ENCODE results near the gene SULT1C2. TPM values are rescaled to one million over a fixed set of nuclear protein-coding genes. Genes with fewer than 3 reads are reported as not detected.

Gene SULT1C2
- total and polyA plus RNA-seq, 9 of the 15 experiments (the other 6 are each of a cell fraction or from before 2014, with no cell fraction given), result 0.22 TPM; not detected in 8

DNA sequence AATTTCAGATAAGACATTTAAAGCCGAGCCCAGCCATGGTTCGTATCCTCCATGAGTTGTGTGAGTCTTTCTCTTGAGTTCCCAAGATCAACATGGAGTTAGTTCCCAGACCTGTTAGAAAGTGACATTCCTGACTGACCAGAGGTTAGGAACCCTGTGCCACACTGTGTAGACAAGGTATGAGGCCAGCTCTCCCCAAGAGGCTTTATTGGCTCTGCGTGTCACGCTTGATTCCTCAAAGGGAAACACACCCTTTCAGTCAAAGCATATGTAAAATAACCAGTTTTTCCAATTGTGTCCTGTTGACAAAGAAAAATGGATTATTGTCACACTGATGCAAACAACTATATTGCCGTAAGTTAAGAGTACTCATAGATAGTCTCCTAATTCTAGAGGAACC is 47.7 kb upstream of the SULT1C2 start:
- H4K20me1 ChIP-seq (replicated peaks; ENCODE audit: control insufficient read depth, insufficient read depth, low read length), result no peaks in the 10 kb centered on the region
- H3K27ac ChIP-seq (ENCODE audit: extremely low read depth, low read depth, low read length), result no peak overlapping the region
- no peaks in the 10 kb centered on the region for H3K4me1 ChIP-seq (replicated peaks in 1 of 2; ENCODE audit: control insufficient read depth in 2 of 2, insufficient read depth in 2 of 2, low read length in 2 of 2)
- TF ChIP-seq PHF21A (IDR thresholded peaks at IDR 0.05; ENCODE audit: borderline replicate concordance, low read depth) (no peak), PREB (CRISPR knock-in tag; IDR thresholded peaks at IDR 0.05) (no peak), TAL1 (IDR thresholded peaks at IDR 0.05) (no peak), BACH1 (tag; IDR thresholded peaks at IDR 0.05) (no peak), ZNF436 (CRISPR knock-in tag; IDR thresholded peaks at IDR 0.05) (no peak), POLR2AphosphoS5 (IDR thresholded peaks at IDR 0.05; ENCODE audit: control insufficient read depth, insufficient read depth, low read depth, low read length) (no peak), BRF2 (IDR thresholded peaks at IDR 0.05; ENCODE audit: borderline replicate concordance, insufficient read depth, insufficient read length) (no peak)
- ATAC-seq (no peak), FAIRE-seq (no peak), DNase-seq (ENCODE audit: extremely low read depth in 1 of 4, low spot score in 3 of 4) (no peak)
- CTCF ChIA-PET (ENCODE audit: low intra/inter-chr PET ratio), result no interaction called here
- 0% methylated on average over 5 of the region's 5 CpGs for WGBS (ENCODE audit: insufficient coverage, low coverage, missing lambda C conversion rate)
- H3K9ac ChIP-seq (ENCODE audit: insufficient read depth in 1 of 2, low read depth in 2 of 2, low read length in 2 of 2), result no peak overlapping the region
- no peaks in the 10 kb centered on the region for H3K9me3 ChIP-seq (replicated peaks; ENCODE audit: control insufficient read depth, insufficient read depth, low read depth, low read length)
- H3K27me3 ChIP-seq (ENCODE audit: control insufficient read depth in 2 of 2, insufficient read depth in 2 of 2, low read length in 2 of 2), result no peaks in the 10 kb centered on the region
- BruUV-seq (replicated peaks), result no TSS peak
- intact Hi-C loops (cut with micrococcal nuclease), result no loop called here
- no peak overlapping the region for H3K4me3 ChIP-seq
- no peaks in the 10 kb centered on the region for H3K36me3 ChIP-seq (ENCODE audit: control insufficient read depth, insufficient read depth, low read length)
- in situ Hi-C loops (cut with MboI), result no loop called here
- no peaks in the 10 kb centered on the region for H3K79me2 ChIP-seq (ENCODE audit: control insufficient read depth, insufficient read depth, low read length)
- no peaks in the 10 kb centered on the region for H3K9me1 ChIP-seq (ENCODE audit: control insufficient read depth, insufficient read depth, low read length)
- no peak overlapping the region for H3K4me2 ChIP-seq (ENCODE audit: insufficient read depth, low read length)
- H2AFZ ChIP-seq (ENCODE audit: low read depth, low read length), result no peak overlapping the region
- POLR2A ChIA-PET, result no interaction called here
